Transverse colon (tissue), 4 donors: Measurements from ENCODE around the gene LIN52. TPM values are rescaled to one million over a fixed set of nuclear protein-coding genes. Genes with fewer than 3 reads are reported as not detected.
A peak's percentile ranks its signal among the peaks of the same experiment; 100 is the strongest.

ENCODE experiments used
- DNase-seq: peaks from one replicate; pipeline ENCODE4 v3.0.0-alpha.2; 2019
- H3K27ac ChIP-seq, 4 donors: fragments of 200-600 bp; sonication (generic); 2 replicates each; pipeline ENCODE4 v1.5.1; 2016 to 2018; ENCODE audit warnings: inconsistent platforms in 4 of 4
- H3K27me3 ChIP-seq: fragments of 200-600 bp; sonication (generic); 2 replicates; pipeline ENCODE4 v1.5.1; 2017; ENCODE audit warnings: inconsistent platforms
- H3K36me3 ChIP-seq, 4 donors: fragments of 200-600 bp; sonication (generic); 2 replicates each; pipeline ENCODE4 v1.5.1; 2017 to 2019; ENCODE audit warnings: inconsistent platforms in 4 of 4
- H3K4me1 ChIP-seq, 4 donors: fragments of 200-600 bp; sonication (generic); 2 replicates each; pipeline ENCODE4 v1.5.1; 2017 to 2020; ENCODE audit warnings: inconsistent platforms in 4 of 4
- H3K4me3 ChIP-seq, 4 donors: fragments of 200-600 bp; sonication (generic); 1 replicate in 1 of 4; 2 replicates in 3 of 4; pipeline versions ENCODE4 v1.5.1 to v1.6.1; 2017 to 2019; ENCODE audit warnings: inconsistent platforms in 4 of 4
- H3K9me3 ChIP-seq, 2 donors: fragments of 200-600 bp; sonication (generic); 2 replicates each; pipeline ENCODE4 v1.5.1; 2017 to 2019; ENCODE audit warnings: inconsistent platforms in 2 of 2
- EP300 ChIP-seq: sonication (generic); formaldehyde crosslinking; IDR thresholded peaks from one replicate; pipeline ENCODE4 v1.6.1; 2017; ENCODE audit warnings: antibody characterized with exemption, low read depth
- POLR2A ChIP-seq: fragments of 450-650 bp; IDR thresholded peaks from one replicate; pipeline ENCODE4 v1.6.1; 2016; ENCODE audit warnings: antibody characterized with exemption, mild to moderate bottlenecking, moderate library complexity
- POLR2AphosphoS5 ChIP-seq, 3 donors: sonication (generic); formaldehyde crosslinking; IDR thresholded peaks; one replicate each; pipeline ENCODE4 v1.6.1; 2016; ENCODE audit warnings: antibody characterized with exemption in 3 of 3
- WGBS, 2 donors: methylation state at CpG; one replicate each; pipeline ENCODE4 v1.1.5; 2018; ENCODE audit warnings: low coverage in 1 of 2; 5-methylcytosine and 5-hydroxymethylcytosine counted together
- in situ Hi-C, 4 donors: fragments of 200-750 bp; cut with MboI; loops; one replicate each; pipeline versions ENCODE4 v1.15.0 to v1.15.1; 2017; ENCODE audit warnings: low sequenced_read_pairs in 3 of 4, low pct_ligation_motif_present in 1 of 4, low pct_unique_long_range_greater_than_20kb in 1 of 4
- intact Hi-C: fragments of 100-400 bp; cut with DNase I; formaldehyde crosslinking; loops from one replicate; pipeline ENCODE4 v1.15.1; 2023; ENCODE audit warnings: low total_unique reads
- total RNA-seq, 4 donors: library from RNA; depleted of rRNA; stranded (reverse); fragments of >200 nt; gene quantifications; one replicate each; pipeline ENCODE4 v1.1.0, GENCODE V29; 2016
- TF ChIP-seq, protein P1 (sequence below), 5 experiments: fragments of 200-600 bp in 3 of 5; fragments of 450-650 bp in 2 of 5; sonication (generic) in 3 of 5; IDR thresholded peaks; 1 replicate in 2 of 5; 2 replicates in 3 of 5; pipeline ENCODE4 v1.5.1; 2016 to 2017; ENCODE audit warnings: antibody characterized with exemption in 5 of 5, inconsistent platforms in 3 of 5, mild to moderate bottlenecking in 2 of 5, moderate library complexity in 1 of 5

The LIN52 gene
- total RNA-seq, 4 donors from 2014 or later: 1.1 to 5.4 (median 4.6) TPM

DNA sequence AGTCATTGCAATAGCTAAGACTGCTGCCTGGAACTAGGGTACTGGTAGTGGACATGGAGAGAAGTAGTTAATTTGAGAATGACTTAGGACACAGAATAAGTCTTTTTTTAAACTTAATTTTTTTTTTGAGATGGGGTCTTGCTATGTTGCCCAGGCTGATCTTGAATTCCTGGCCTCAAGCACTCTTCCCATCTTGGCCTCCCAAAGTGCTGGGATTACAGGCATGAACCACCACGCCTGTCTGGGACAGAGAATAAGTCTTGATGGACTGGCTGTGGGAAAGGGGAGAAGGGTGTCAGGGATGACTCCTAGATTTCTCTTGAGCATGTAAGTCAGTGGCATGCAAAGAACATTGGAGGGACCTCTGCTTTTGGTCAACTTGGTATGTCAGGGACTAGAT, 42.9 kb downstream of the LIN52 start:
- DNase-seq: no peak
- H3K4me3 ChIP-seq: no peak overlapping the region
- H3K9me3 ChIP-seq: peaks cover 0 to 4% of the 10 kb centered on the region in 2 donors
- no peaks in the 10 kb centered on the region for H3K36me3 ChIP-seq
- H3K27ac ChIP-seq: no peak overlapping the region
- intact Hi-C loops: no loop called here
- TF ChIP-seq, protein P1, sequence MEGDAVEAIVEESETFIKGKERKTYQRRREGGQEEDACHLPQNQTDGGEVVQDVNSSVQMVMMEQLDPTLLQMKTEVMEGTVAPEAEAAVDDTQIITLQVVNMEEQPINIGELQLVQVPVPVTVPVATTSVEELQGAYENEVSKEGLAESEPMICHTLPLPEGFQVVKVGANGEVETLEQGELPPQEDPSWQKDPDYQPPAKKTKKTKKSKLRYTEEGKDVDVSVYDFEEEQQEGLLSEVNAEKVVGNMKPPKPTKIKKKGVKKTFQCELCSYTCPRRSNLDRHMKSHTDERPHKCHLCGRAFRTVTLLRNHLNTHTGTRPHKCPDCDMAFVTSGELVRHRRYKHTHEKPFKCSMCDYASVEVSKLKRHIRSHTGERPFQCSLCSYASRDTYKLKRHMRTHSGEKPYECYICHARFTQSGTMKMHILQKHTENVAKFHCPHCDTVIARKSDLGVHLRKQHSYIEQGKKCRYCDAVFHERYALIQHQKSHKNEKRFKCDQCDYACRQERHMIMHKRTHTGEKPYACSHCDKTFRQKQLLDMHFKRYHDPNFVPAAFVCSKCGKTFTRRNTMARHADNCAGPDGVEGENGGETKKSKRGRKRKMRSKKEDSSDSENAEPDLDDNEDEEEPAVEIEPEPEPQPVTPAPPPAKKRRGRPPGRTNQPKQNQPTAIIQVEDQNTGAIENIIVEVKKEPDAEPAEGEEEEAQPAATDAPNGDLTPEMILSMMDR (IDR thresholded peaks at IDR 0.05): no peak
- TF ChIP-seq POLR2A: no peak
- TF ChIP-seq POLR2AphosphoS5 (IDR thresholded peaks at IDR 0.05): no peak
- TF ChIP-seq EP300: no peak
- H3K27me3 ChIP-seq: no peaks in the 10 kb centered on the region
- H3K4me1 ChIP-seq: peaks cover 0 to 2% (median 0%) of the 10 kb centered on the region in 4 donors
- in situ Hi-C loops: no loop called here
- 86% methylated on average over 1 of the region's 1 CpG; no CpG with 5 or more reads in 1 of the 2 donors for WGBS, 2 donors

DNA sequence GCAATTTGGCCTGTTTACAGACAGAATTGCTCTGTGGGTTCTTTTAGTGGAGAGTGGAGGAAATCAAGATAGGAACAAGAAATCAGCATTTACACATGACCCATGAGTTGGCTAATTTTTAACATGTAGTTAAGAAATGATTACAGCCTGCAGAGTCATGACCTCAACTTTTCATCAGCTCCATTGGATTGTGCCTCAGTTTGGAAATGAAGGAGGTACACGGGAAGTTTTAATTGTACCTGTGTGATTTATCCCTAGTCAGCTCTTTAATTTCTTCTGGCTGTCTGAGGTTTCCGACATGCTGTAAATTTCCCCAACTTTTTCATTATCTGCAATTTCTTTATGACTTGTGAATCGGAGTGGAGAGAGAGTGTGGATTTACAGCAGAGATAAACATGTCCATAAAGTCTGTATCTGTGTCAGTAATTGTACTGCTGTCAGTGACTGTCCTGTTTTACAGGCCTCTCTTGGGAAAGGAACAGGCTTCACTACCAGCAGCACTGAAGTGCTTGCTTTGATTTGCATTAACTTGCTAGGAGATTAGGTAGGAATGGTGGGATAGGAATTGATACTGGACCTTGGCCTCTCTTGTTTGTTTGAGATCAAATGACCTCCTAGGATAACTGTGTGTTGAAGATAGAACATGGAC, 49.2 kb downstream of the LIN52 start:
- Histone ChIP-seq H3K9me3 (no peaks in the 10 kb centered on the region), H3K36me3 (no peaks in the 10 kb centered on the region), H3K27me3 (no peaks in the 10 kb centered on the region), H3K4me3 (no peak overlapping the region), H3K4me1 (peaks cover 3 to 26% (median 16%) of the 10 kb centered on the region in 4 donors), H3K27ac (peak overlapping the region; percentile 49 to 63 (median 60))
- intact Hi-C loops: no loop called here
- TF ChIP-seq POLR2AphosphoS5 (IDR thresholded peaks at IDR 0.05) (no peak), EP300 (peak; percentile 8), POLR2A (no peak)
- TF ChIP-seq, protein P1 (IDR thresholded peaks at IDR 0.05): no peak
- in situ Hi-C loops: no loop called here
- DNase-seq: no peak
- 38 to 60% methylated on average over 2 to 3 of the region's 3 CpGs for WGBS, 2 donors

DNA sequence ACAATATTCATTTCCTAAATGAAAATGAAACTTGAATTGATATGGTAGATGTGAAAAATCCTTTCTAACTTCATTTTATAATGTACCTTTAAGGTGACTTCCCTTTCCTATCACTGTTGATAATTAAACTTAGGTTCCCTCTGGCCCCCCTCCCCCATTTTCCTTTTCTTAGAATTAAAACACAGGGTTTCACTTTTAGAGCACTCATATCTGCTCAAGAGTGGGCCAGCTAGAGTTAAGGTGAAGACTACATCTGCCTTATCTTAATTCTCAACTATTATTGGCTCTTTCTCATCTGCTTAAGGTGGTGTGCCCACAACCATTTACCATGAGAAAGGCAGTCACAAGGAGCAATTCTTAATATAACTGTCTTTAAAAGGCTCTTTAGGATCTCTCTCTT, 49.7 kb downstream of the LIN52 start:
- no peaks in the 10 kb centered on the region for H3K27me3 ChIP-seq
- intact Hi-C loops: no loop called here
- in situ Hi-C loops: no loop called here
- H3K36me3 ChIP-seq: no peaks in the 10 kb centered on the region
- no peak for TF ChIP-seq EP300
- TF ChIP-seq, protein P1 (IDR thresholded peaks at IDR 0.05): no peak
- no peak for TF ChIP-seq POLR2A
- no peak for TF ChIP-seq POLR2AphosphoS5 (IDR thresholded peaks at IDR 0.05)
- DNase-seq: no peak
- H3K4me1 ChIP-seq: peaks cover 3 to 26% (median 16%) of the 10 kb centered on the region in 4 donors
- no peak overlapping the region for H3K4me3 ChIP-seq
- H3K9me3 ChIP-seq: no peaks in the 10 kb centered on the region
- peak overlapping the region; percentile 49 to 63 (median 60) for H3K27ac ChIP-seq

DNA sequence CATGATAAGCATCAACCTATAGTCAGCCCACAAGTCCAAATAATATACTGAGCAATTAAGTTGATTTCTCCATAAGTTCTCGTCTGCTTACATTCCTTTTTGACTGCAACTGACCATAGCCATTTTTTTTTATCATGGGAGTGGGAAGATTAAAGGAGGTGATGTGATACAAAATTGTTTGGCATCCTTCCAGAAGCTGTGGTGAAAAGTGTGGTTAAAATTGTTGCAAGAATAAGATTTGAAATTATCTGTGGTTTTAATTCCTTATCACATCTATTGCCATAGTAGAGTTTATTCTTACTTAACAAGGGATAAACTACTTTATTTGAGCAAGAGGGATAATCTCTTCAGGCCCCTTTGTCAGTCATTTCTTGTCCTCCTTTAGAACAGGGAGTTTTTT, 50.7 kb downstream of the LIN52 start:
- Histone ChIP-seq H3K4me1 (peaks cover 3 to 35% (median 16%) of the 10 kb centered on the region in 4 donors), H3K27me3 (no peaks in the 10 kb centered on the region), H3K36me3 (no peaks in the 10 kb centered on the region), H3K27ac (no peak overlapping the region), H3K9me3 (no peaks in the 10 kb centered on the region), H3K4me3 (no peak overlapping the region)
- no peak for DNase-seq
- intact Hi-C loops: no loop called here
- no peak for TF ChIP-seq POLR2AphosphoS5 (IDR thresholded peaks at IDR 0.05)
- TF ChIP-seq, protein P1 (IDR thresholded peaks at IDR 0.05): no peak
- no peak for TF ChIP-seq EP300
- TF ChIP-seq POLR2A: no peak
- WGBS, 2 donors: 87 to 89% methylated on average over 1 of the region's 1 CpG
- in situ Hi-C loops: no loop called here
